Thoracic aorta (tissue), 2 donors: Measurements from ENCODE around the gene PLEKHG4. TPM values are rescaled to one million over a fixed set of nuclear protein-coding genes. Genes with fewer than 3 reads are reported as not detected.

Source experiments
- ATAC-seq: fragments of 150-250 bp; one replicate; pipeline ENCODE4 v1.8.0; 2017; ENCODE audit warnings: low read depth; ENCODE audit not compliant: insufficient number of reproducible peaks, low FRiP score
- DNase-seq: peaks from one replicate; pipeline ENCODE4 v3.0.0-alpha.2; 2020; ENCODE audit warnings: low spot score
- H3K27ac ChIP-seq, 2 donors: fragments of 200-600 bp; sonication (generic); 1 replicate in 1 of 2; 2 replicates in 1 of 2; pipeline ENCODE4 v1.5.1; 2016; ENCODE audit warnings: mild to moderate bottlenecking in 2 of 2, moderate library complexity in 2 of 2
- H3K27me3 ChIP-seq: fragments of 200-600 bp; sonication (generic); replicated peaks from 2 replicates; pipeline ENCODE4 v1.6.0; 2016; ENCODE audit warnings: mild to moderate bottlenecking; ENCODE audit not compliant: insufficient read depth
- H3K36me3 ChIP-seq: fragments of 200-600 bp; sonication (generic); one replicate; pipeline ENCODE4 v1.5.1; 2016
- H3K4me1 ChIP-seq, 2 donors: fragments of 200-600 bp; sonication (generic); 1 replicate in 1 of 2; 2 replicates in 1 of 2; pipeline versions ENCODE4 v1.5.1 to v1.6.0; 2016; ENCODE audit warnings: low read depth in 2 of 2, mild to moderate bottlenecking in 1 of 2; ENCODE audit not compliant: control insufficient read depth in 1 of 2
- H3K4me3 ChIP-seq: fragments of 200-600 bp; sonication (generic); 2 replicates; pipeline ENCODE4 v1.5.1; 2016; ENCODE audit warnings: mild to moderate bottlenecking
- H3K9me3 ChIP-seq: fragments of 200-600 bp; sonication (generic); 2 replicates; pipeline ENCODE4 v1.5.1; 2016
- CTCF ChIP-seq: fragments of 200-600 bp; sonication (generic); IDR thresholded peaks from one replicate; pipeline ENCODE4 v1.5.1; 2019; ENCODE audit warnings: antibody characterized with exemption
- total RNA-seq, 2 donors: library from RNA; depleted of rRNA; stranded (reverse); fragments of >200 nt; gene quantifications; one replicate each; pipeline versions ENCODE4 v1.1.0 to v1.2.3, GENCODE V29; 2016

Gene PLEKHG4
- total RNA-seq, 2 donors from 2014 or later: 3.1 to 15.6 TPM

- no peaks in the 10 kb centered on the region for H3K9me3 ChIP-seq
- H3K27me3 ChIP-seq: no peaks in the 10 kb centered on the region
- H3K36me3 ChIP-seq: no peaks in the 10 kb centered on the region
- H3K27ac ChIP-seq: no peak overlapping the region
- TF ChIP-seq CTCF: no peak
- ATAC-seq (no peak), DNase-seq (no peak)
- H3K4me1 ChIP-seq: peaks cover 3 to 18% of the 10 kb centered on the region in 2 donors
- H3K4me3 ChIP-seq: no peak overlapping the region
Measured at GRCh38 chr16:67304020-67304419, 24.7 kb downstream of the PLEKHG4 start.

- H3K27ac ChIP-seq: no peak overlapping the region
- H3K4me1 ChIP-seq: peaks cover 3 to 18% of the 10 kb centered on the region in 2 donors
- no peak overlapping the region for H3K4me3 ChIP-seq
- ATAC-seq (no peak), DNase-seq (no peak)
- H3K27me3 ChIP-seq: no peaks in the 10 kb centered on the region
- H3K9me3 ChIP-seq: no peaks in the 10 kb centered on the region
- TF ChIP-seq CTCF: no peak
- no peaks in the 10 kb centered on the region for H3K36me3 ChIP-seq
Measured at GRCh38 chr16:67305216-67306071, 26.1 kb downstream of the PLEKHG4 start.

GRCh38 chr16:67310561-67310960 lies 31.2 kb downstream of the PLEKHG4 start:
- no peak for DNase-seq
- TF ChIP-seq CTCF: no peak
- no peaks in the 10 kb centered on the region for H3K27me3 ChIP-seq
- no peaks in the 10 kb centered on the region for H3K9me3 ChIP-seq
- H3K36me3 ChIP-seq: no peaks in the 10 kb centered on the region
- no peak overlapping the region for H3K27ac ChIP-seq
- ATAC-seq: no peak
- H3K4me3 ChIP-seq: no peak overlapping the region
- H3K4me1 ChIP-seq: peaks cover 0 to 11% of the 10 kb centered on the region in 2 donors

GRCh38 chr16:67311607-67312488 lies 32.5 kb downstream of the PLEKHG4 start:
- ATAC-seq: peak; percentile 74
- Histone ChIP-seq H3K4me3 (no peak overlapping the region), H3K36me3 (no peaks in the 10 kb centered on the region), H3K27me3 (no peaks in the 10 kb centered on the region), H3K9me3 (no peaks in the 10 kb centered on the region), H3K27ac (peak overlapping the region in 1 of 2 donors; percentile 4), H3K4me1 (peaks cover 0 to 11% of the 10 kb centered on the region in 2 donors)
- TF ChIP-seq CTCF: no peak
- DNase-seq: peak; percentile 31

- TF ChIP-seq CTCF: no peak
- H3K27me3 ChIP-seq: no peaks in the 10 kb centered on the region
- H3K36me3 ChIP-seq: no peaks in the 10 kb centered on the region
- no peak overlapping the region for H3K4me3 ChIP-seq
- no peaks in the 10 kb centered on the region for H3K9me3 ChIP-seq
- peaks cover 0 to 11% of the 10 kb centered on the region in 2 donors for H3K4me1 ChIP-seq
- ATAC-seq: no peak
- no peak overlapping the region for H3K27ac ChIP-seq
- no peak for DNase-seq
Measured at GRCh38 chr16:67312719-67313118, 33.4 kb downstream of the PLEKHG4 start.
